Measurements from ENCODE around the gene NMRK1.

NMRK1 gene

DNA sequence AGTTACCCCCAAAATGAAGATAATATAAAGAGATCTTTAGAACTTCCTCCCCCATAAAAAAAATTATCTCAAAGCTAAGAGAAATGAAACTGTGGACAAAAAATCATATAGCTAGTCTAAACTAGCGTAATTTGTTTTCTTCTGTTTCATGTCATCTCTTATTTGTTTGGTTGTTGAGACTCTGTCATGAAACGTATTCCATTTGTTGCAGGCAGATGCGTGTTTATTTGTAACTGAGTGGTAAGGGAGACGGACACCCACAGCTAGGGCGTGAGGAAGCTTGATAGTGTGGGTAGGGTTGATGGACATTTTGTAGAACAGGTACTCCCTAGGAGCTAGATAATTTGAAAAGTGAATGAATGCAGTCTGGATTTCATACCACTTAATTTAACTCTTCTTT is 42.2 kb upstream of the NMRK1 start:
- no peak overlapping the region for H3K4me3 ChIP-seq (ENCODE audit: low read length)
- DNase-seq (ENCODE audit: low read depth) = no peak
- TF ChIP-seq CTCF (conservative IDR thresholded peaks at IDR 0.05; ENCODE audit: low read depth, low read length) = no peak

- H3K4me3 ChIP-seq (ENCODE audit: low read length) = no peak overlapping the region
- TF ChIP-seq CTCF (conservative IDR thresholded peaks at IDR 0.05; ENCODE audit: low read depth, low read length) = no peak
- DNase-seq (ENCODE audit: low read depth) = no peak
Observed at GRCh38 chr9:75128535-75128934, 40.6 kb upstream of the NMRK1 start.

DNA sequence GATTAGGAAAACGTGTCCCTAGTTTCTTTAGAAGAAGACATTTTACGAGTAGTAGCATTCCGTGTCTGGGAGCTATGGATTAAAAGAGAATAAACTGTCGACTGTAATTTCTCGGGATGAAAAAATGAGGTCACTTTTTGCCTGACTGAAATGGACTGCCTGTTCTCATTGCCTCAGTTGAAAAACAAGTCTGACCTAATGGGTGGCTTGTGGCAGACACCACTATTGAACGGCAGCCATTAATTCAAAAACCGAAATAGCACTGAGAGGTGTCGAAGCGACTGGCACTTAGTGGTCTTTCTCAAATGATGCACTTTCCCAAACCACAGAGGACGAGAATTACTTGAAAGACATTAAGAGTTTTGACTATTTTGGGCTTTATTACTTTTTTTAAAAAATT is 35.7 kb upstream of the NMRK1 start:
- no peak for DNase-seq (ENCODE audit: low read depth)
- TF ChIP-seq CTCF (conservative IDR thresholded peaks at IDR 0.05; ENCODE audit: low read depth, low read length) = no peak
- H3K4me3 ChIP-seq (ENCODE audit: low read length) = no peak overlapping the region

GRCh38 chr9:75121914-75122558 is 34.1 kb upstream of the NMRK1 start:
- no peak for DNase-seq (ENCODE audit: low read depth)

DNA sequence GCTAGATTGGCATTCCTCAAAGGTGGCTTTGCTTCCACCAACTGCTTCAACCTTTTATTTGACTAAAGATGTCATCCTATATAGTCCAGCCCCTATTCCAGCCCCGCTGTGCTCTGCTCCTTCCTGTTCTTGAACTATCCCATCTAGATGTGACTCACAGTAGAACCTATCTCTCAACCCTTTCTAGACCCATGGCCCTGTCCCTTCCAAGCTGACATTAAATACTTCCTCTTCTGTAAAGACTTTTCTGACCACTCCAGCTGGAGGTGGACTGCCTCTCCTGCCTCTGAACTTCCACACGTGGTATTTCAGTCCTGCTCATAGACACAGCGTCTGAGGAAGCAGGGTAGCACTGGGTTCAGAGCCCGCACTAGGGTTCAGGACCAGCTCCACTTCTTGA is 32.7 kb upstream of the NMRK1 start:
- H3K4me3 ChIP-seq (ENCODE audit: low read length) = no peak overlapping the region
- no peak for DNase-seq (ENCODE audit: low read depth)
- no peak for TF ChIP-seq CTCF (conservative IDR thresholded peaks at IDR 0.05; ENCODE audit: low read depth, low read length)

More at GRCh38 chr9:75121914-75122558, 34.1 kb upstream of the NMRK1 start:
- no peak for TF ChIP-seq CTCF (conservative IDR thresholded peaks at IDR 0.05; ENCODE audit: low read depth, low read length)
- no peak overlapping the region for H3K4me3 ChIP-seq (ENCODE audit: low read length)

GRCh38 chr9:75117564-75117963 is 29.6 kb upstream of the NMRK1 start:
- no peak for DNase-seq (ENCODE audit: low read depth)
- H3K4me3 ChIP-seq (ENCODE audit: low read length) = no peak overlapping the region
- no peak for TF ChIP-seq CTCF (conservative IDR thresholded peaks at IDR 0.05; ENCODE audit: low read depth, low read length)

DNA sequence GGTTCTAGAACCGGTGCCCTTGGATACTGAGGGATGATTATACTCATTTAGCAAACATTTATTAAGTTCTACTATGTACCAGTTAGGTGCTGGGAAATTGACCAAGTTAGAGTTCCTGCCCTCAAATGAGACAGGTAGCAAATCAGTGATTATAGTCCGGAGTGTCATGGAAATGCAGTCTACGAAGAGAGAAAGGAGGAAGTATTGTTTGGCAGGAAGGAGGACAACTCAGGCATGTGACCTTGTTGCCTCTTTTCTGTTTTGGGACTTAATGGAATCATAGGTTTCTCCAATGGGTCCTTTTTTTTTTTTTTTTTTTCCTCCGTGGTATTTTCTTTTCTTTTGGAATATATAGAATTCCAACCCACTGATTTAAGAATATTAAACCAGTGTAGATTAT is 28.4 kb upstream of the NMRK1 start:
- no peak for DNase-seq (ENCODE audit: low read depth)
- H3K4me3 ChIP-seq (ENCODE audit: low read length) = no peak overlapping the region
- no peak for TF ChIP-seq CTCF (conservative IDR thresholded peaks at IDR 0.05; ENCODE audit: low read depth, low read length)
